MV-4-11 (cell line): ENCODE results near the gene FOXC2.

ENCODE experiments used
- DNase-seq: peaks from one replicate; lab custom pipeline; 2025; lab: John Stamatoyannopoulos, UW

The FOXC2 gene

DNA sequence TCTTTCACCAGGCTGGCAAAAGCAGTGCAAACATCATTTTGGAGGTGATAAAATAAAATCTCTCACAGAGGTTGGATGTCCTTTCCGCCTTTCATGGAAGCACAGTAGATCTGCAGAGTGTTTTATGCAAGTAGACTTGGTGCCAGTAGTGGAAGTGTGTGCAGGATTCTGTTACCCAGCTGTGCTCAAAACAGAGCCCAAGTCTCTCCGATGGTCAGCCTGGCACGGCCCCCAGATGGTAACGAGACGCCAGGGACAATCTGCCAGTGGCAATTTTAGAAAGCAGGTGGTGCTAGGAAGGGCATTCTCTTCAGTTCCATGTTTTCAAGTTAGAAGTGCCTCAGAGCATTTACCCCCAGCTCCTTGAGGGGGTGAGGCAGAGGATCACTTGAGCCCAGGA lies 10.1 kb upstream of the FOXC2 start:
- DNase-seq = no peak

DNA sequence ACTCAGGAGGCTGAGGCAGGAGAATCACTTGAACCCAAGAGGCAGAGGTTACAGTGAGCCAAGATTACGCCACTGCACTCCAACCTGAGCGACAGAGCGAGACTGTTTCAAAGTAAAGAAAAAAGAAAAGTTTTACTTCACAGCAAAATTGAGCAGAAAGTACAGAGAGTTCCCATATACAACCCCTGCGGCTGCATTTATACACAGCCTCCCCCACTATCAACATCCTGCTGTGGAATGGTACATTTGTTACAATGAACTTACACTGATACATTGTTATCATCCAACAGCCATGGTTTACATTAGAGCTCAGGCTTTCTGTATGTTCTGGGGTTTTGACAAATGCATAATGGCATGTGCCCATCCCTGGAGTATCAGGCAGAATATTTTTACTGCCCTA lies 9.0 kb upstream of the FOXC2 start:
- DNase-seq = no peak

- no peak for DNase-seq
Measured at GRCh38 chr16:86558355-86559193, 8.1 kb upstream of the FOXC2 start.

DNA sequence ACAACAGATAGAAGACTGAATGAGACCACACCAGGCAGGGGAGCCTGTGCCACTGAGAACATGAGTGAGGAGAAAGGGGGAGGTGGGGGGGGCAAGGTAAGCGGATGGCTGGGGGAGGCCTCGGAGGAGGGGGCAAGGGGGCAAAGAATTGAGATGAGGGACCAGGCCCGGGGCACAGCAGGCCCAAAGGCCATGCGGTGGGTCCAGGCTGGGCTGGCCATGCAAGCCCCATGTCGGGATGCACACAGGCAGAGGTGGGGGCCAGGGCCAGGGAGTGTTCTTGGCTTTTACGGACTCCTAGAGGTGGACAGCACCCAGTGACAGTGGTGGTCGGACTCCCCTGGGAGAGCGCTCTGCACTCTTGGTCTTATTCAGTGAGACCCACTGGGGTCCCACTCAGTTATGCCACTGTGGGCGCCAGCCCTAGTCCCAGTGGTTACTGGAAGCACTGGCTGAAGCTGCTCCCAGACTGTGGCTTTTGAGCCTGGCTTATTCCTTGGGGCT lies 6.8 kb upstream of the FOXC2 start:
- no peak for DNase-seq

DNA sequence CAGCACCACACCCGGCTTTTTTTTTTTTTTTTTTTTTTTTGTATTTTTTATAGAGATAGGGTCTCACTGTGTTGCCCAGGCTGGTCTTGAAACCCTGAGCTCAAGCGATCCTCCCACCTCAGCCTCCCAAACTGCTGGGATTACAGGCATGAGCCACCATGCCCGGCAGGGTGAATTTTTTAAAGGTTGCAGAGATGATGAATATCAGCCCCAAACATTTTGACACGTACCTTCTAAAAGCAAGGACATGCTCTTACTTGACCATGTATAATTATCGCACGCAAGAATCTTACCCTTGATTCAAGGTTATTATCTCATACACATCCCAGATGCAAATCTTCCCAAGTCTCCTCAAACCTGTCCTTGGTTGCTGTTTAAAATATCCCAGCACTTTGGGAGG lies 4.3 kb upstream of the FOXC2 start:
- no peak for DNase-seq

GRCh38 chr16:86563469-86564345 lies 2.9 kb upstream of the FOXC2 start:
- peak; percentile 74 for DNase-seq

DNA sequence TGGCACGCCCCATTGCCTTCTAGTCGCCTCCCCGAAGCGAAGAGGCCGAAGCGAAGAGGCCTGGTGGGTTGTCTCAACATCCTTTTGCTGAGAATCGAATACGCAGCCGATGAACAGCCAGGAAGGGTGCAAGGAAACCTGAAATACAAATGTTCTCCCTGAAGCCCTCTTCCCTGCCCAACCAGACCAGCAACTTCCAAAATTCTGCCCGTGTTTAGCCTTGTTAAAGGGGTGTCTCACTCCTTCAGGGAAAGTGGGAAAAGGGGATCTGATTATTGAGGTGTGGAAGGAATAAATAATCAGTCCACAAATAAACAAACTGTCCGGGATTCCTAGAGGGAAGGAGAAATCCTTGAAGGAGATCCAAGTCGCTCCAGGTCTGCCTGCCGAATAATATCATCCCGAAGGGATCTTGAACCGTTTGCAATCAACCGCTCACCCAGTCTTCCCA lies 1.4 kb upstream of the FOXC2 start:
- DNase-seq = no peak

GRCh38 chr16:86565644-86566511 lies 751 bp upstream of the FOXC2 start:
- no peak for DNase-seq

DNA sequence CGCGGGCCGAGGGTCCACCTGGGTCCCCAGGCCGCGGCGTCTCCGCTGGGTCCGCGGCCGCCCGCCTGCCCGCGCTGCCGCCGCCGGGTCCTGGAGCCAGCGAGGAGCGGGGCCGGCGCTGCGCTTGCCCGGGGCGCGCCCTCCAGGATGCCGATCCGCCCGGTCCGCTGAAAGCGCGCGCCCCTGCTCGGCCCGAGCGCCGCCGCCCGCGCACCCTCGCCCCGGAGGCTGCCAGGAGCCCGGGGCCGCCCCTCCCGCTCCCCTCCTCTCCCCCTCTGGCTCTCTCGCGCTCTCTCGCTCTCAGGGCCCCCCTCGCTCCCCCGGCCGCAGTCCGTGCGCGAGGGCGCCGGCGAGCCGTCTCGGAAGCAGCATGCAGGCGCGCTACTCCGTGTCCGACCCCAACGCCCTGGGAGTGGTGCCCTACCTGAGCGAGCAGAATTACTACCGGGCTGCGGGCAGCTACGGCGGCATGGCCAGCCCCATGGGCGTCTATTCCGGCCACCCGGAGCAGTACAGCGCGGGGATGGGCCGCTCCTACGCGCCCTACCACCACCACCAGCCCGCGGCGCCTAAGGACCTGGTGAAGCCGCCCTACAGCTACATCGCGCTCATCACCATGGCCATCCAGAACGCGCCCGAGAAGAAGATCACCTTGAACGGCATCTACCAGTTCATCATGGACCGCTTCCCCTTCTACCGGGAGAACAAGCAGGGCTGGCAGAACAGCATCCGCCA lies 504 bp downstream of the FOXC2 start:
- no peak for DNase-seq

- DNase-seq = no peak
Measured at GRCh38 chr16:86567701-86568581, 1.3 kb downstream of the FOXC2 start.

DNA sequence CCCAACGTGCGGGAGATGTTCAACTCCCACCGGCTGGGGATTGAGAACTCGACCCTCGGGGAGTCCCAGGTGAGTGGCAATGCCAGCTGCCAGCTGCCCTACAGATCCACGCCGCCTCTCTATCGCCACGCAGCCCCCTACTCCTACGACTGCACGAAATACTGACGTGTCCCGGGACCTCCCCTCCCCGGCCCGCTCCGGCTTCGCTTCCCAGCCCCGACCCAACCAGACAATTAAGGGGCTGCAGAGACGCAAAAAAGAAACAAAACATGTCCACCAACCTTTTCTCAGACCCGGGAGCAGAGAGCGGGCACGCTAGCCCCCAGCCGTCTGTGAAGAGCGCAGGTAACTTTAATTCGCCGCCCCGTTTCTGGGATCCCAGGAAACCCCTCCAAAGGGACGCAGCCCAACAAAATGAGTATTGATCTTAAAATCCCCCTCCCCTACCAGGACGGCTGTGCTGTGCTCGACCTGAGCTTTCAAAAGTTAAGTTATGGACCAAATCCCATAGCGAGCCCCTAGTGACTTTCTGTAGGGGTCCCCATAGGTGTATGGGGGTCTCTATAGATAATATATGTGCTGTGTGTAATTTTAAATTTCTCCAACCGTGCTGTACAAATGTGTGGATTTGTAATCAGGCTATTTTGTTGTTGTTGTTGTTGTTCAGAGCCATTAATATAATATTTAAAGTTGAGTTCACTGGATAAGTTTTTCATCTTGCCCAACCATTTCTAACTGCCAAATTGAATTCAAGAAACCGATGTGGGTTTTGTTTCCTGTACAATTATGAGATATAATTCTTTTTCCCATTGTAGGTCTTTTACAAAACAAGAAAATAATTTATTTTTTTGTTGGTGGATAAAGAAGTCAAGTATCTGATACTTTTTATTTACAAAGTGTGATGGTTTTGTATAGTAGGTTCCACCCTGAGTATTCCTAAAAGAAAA lies 2.3 kb downstream of the FOXC2 start:
- DNase-seq = no peak

DNA sequence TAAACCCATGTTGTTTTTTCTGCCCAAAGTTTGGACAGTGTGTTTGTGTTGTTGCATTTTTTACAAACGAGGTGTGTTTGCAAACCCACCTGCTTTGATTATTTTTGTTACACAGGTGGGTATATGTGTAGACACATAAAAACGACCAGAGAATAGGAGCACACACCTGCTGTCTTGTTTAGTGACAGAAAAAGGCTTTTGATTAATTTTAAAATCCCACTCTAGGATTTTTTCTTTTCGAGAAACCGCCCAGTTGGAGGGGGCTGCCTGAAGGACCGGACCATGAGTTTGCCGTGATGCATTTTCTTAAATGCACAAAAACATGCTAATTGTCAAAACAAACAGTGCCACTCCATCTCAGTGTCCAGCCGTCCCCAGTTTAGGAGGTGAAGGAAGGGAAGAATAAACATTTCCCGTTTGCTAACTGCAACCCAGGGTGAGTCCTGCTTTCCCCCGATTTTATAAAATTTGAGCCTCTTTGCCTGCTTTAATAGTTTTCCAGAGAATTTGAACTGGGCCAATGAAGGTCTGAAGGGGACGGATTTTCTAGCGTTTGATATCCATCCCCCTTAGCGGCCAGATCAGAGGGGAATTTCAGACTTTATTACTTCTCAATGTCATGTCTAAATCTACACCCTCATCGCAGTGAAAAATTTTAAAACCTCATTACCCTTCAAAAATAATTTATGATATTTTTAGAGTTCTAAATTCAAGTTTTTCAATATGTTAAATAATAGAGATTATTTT lies 3.2 kb downstream of the FOXC2 start:
- DNase-seq = no peak

DNA sequence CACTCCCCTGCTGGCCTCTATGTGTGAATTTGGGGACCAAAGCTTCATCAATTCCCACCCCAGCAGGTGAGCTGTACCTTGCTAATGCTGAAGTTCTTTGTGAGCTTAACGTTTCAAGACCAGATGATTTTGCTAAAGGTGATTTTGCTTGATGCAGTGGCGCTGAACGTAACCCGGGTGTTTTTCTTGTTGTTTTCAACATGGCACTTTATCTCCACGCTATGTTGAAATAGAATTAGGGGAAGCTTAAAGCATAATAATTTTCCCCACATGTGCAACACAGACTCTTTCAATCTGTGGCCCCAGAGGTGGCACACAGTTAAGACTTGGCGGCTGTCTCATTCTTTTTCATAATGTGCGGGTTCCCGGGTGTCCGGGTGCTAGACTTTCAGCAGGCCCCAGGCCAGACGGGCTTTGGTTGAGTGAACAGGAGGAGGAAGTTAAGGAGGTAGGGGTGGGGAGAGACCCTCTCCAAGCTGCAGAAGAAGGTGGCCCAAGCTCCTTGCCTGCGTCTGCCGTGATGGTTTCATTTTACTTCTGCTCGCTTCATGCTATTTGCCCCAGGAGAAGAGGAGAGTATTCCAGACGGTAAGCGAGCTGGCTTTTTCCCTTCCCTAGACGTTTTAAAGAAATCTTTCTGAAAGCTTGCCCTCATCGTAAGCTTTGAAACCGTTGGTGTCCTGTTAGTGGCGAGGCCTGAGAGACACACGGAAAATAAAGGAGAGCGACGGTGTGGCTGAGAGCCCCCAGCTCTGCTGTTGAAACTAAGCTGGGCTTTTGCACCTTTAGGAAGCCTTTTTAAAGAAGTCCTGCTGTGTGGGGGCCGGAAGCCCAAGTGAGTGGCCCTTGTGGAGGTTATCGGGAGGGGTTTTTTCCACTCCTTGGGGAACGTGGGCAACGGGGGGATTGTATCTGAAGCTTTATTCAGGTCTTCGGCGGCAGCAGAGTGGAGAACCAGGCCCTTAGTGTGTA lies 4.2 kb downstream of the FOXC2 start:
- DNase-seq = no peak

GRCh38 chr16:86571530-86571915 lies 4.9 kb downstream of the FOXC2 start:
- DNase-seq = no peak

- DNase-seq = no peak
Measured at GRCh38 chr16:86572041-86572521, 5.5 kb downstream of the FOXC2 start.

GRCh38 chr16:86572606-86573005 lies 6.0 kb downstream of the FOXC2 start:
- no peak for DNase-seq

DNA sequence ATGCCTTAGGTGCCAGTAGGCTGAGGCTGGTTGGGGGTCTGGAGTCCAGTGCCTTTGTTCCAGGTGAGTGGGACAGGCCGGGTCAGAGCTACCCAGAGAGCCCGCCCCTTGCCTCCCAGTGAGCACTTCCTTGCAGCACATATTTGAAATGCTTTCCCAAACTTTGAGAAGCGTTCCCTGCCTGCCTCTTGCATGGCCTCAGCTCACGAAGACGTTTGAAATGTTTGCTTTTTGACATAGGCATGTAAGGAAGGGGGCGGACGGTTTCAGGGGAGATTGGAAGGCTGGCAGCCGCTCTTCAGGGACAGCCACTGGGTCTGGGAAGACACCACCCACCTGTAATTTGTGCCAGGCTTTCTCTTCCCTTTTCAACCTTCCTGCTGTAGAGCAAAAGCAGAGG lies 6.6 kb downstream of the FOXC2 start:
- no peak for DNase-seq
